A673 (cell line): ENCODE results near the gene CSPG5. TPM values are rescaled to one million over a fixed set of nuclear protein-coding genes. Genes with fewer than 3 reads are reported as not detected.

Source experiments
- BruUV-seq: library from RNA; stranded (reverse); fragments of 400-500 nt; replicated peaks from 2 replicates; lab custom pipeline; 2021; lab: Mats Ljungman, UMichigan
- CTCF ChIA-PET: fragments of 300-600 bp; sonication (Branson Sonifier 250); formaldehyde crosslinking; loops from one replicate; lab custom pipeline; 2022; ENCODE audit warnings: antibody characterized with exemption; lab: Charles Lee
- POLR2A ChIA-PET: fragments of 300-600 bp; sonication (Branson Sonifier 250); formaldehyde crosslinking; loops from one replicate; lab custom pipeline; 2022; ENCODE audit warnings: antibody characterized with exemption; ENCODE audit not compliant: low non-redundant PET; lab: Charles Lee
- DNase-seq: peaks from one replicate; pipeline ENCODE4 v3.0.0-alpha.2; 2015; ENCODE audit warnings: low spot score
- H3K27ac ChIP-seq: fragments of 200-600 bp; sonication (generic); 2 replicates; pipeline ENCODE4 v1.5.1; 2016; ENCODE audit warnings: mixed run types, low read depth, mild to moderate bottlenecking, mixed read lengths, antibody characterized with exemption, low read length; ENCODE audit not compliant: poor library complexity, severe bottlenecking
- H3K27me3 ChIP-seq: fragments of 200-600 bp; sonication (generic); replicated peaks from 2 replicates; pipeline ENCODE4 v1.6.1; 2017; ENCODE audit warnings: mixed run types, low read depth, mild to moderate bottlenecking, mixed read lengths, antibody characterized with exemption, low read length; ENCODE audit not compliant: insufficient read depth, poor library complexity
- H3K36me3 ChIP-seq: fragments of 200-600 bp; sonication (generic); 2 replicates; pipeline ENCODE4 v1.6.1; 2016; ENCODE audit warnings: mixed run types, mild to moderate bottlenecking, mixed read lengths, antibody characterized with exemption, low read length; ENCODE audit not compliant: insufficient read depth, poor library complexity, severe bottlenecking
- H3K4me1 ChIP-seq: fragments of 200-600 bp; sonication (generic); 2 replicates; pipeline ENCODE4 v1.6.1; 2017; ENCODE audit warnings: mixed run types, mild to moderate bottlenecking, mixed read lengths, antibody characterized with exemption, low read length; ENCODE audit not compliant: insufficient read depth, poor library complexity, severe bottlenecking
- H3K4me3 ChIP-seq: fragments of 200-600 bp; sonication (generic); 2 replicates; pipeline ENCODE4 v1.5.1; 2016; ENCODE audit warnings: low read depth, mixed run types, mild to moderate bottlenecking, mixed read lengths, low read length; ENCODE audit not compliant: poor library complexity, severe bottlenecking
- H3K9me3 ChIP-seq: fragments of 200-600 bp; sonication (generic); 2 replicates; pipeline ENCODE4 v1.6.1; 2016; ENCODE audit warnings: mixed run types, low read depth, mild to moderate bottlenecking, mixed read lengths, antibody characterized with exemption, low read length; ENCODE audit not compliant: poor library complexity, severe bottlenecking
- CTCF ChIP-seq: fragments of 300-800, 200-600 bp; sonication (generic); conservative IDR thresholded peaks from 2 replicates; pipeline ENCODE4 v1.5.1; 2017; ENCODE audit warnings: low read depth, mild to moderate bottlenecking, antibody characterized with exemption, low read length, moderate library complexity, mixed read lengths
- EZH2 ChIP-seq: fragments of 200-600 bp; sonication (generic); IDR thresholded peaks from 2 replicates; pipeline ENCODE4 v1.6.1; 2017; ENCODE audit warnings: borderline replicate concordance, low read depth, mild to moderate bottlenecking, mixed read lengths, antibody characterized with exemption, low read length; ENCODE audit not compliant: poor library complexity, severe bottlenecking
- intact Hi-C: fragments of 100-400 bp; cut with micrococcal nuclease; formaldehyde crosslinking; loops from one replicate; pipeline ENCODE4 v1.10.0; 2022; ENCODE audit not compliant: unreplicated experiment
- total RNA-seq: library from RNA; stranded (reverse); gene quantifications from 2 replicates; pipeline ENCODE4 v1.2.3, GENCODE V29; 2021

The CSPG5 gene
- total RNA-seq, 1 experiment from 2014 or later = 21.7 TPM

GRCh38 chr3:47536221-47536891 is 42.3 kb downstream of the CSPG5 start:
- no peaks in the 10 kb centered on the region for H3K27me3 ChIP-seq
- H3K9me3 ChIP-seq = no peaks in the 10 kb centered on the region
- ChIA-PET CTCF (no interaction called here), POLR2A (no interaction called here)
- no peak for DNase-seq
- intact Hi-C loops = loop anchor here (5.0 kb wide), 1 partner anchor 126 kb away; no protein-coding TSS in a partner anchor
- no peak overlapping the region for H3K4me3 ChIP-seq
- no peaks in the 10 kb centered on the region for H3K36me3 ChIP-seq
- peak overlapping the region; percentile 61 for H3K27ac ChIP-seq
- H3K4me1 ChIP-seq = no peaks in the 10 kb centered on the region
- BruUV-seq = no TSS peak
- TF ChIP-seq CTCF (no peak), EZH2 (no peak)

- Histone ChIP-seq H3K9me3 (no peaks in the 10 kb centered on the region), H3K4me3 (no peak overlapping the region), H3K4me1 (no peaks in the 10 kb centered on the region), H3K27ac (no peak overlapping the region), H3K36me3 (no peaks in the 10 kb centered on the region), H3K27me3 (no peaks in the 10 kb centered on the region)
- no TSS peak for BruUV-seq
- ChIA-PET CTCF (no interaction called here), POLR2A (no interaction called here)
- DNase-seq = no peak
- TF ChIP-seq CTCF (no peak), EZH2 (no peak)
- intact Hi-C loops = no loop called here
These were observed 44.6 kb downstream of the CSPG5 start for GRCh38 chr3:47533996-47534454.

GRCh38 chr3:47533481-47533880 is 45.2 kb downstream of the CSPG5 start:
- CTCF ChIA-PET = no interaction called here
- POLR2A ChIA-PET = no interaction called here
- intact Hi-C loops = no loop called here

More at GRCh38 chr3:47533481-47533880, 45.2 kb downstream of the CSPG5 start:
- no peak for TF ChIP-seq EZH2
- no peak for TF ChIP-seq CTCF
- no peak for DNase-seq
- Histone ChIP-seq H3K4me3 (no peak overlapping the region), H3K27ac (no peak overlapping the region), H3K9me3 (no peaks in the 10 kb centered on the region), H3K27me3 (no peaks in the 10 kb centered on the region), H3K4me1 (no peaks in the 10 kb centered on the region), H3K36me3 (no peaks in the 10 kb centered on the region)
- BruUV-seq = no TSS peak
